GM12872 (cell line): ENCODE data around the gene KRT82.

ENCODE experiments used
- CTCF ChIP-seq: IDR thresholded peaks from 3 replicates; pipeline ENCODE4 v1.5.1; 2011; ENCODE audit warnings: low read depth, mild to moderate bottlenecking, low read length, moderate library complexity; ENCODE audit not compliant: insufficient read depth

Gene KRT82

DNA sequence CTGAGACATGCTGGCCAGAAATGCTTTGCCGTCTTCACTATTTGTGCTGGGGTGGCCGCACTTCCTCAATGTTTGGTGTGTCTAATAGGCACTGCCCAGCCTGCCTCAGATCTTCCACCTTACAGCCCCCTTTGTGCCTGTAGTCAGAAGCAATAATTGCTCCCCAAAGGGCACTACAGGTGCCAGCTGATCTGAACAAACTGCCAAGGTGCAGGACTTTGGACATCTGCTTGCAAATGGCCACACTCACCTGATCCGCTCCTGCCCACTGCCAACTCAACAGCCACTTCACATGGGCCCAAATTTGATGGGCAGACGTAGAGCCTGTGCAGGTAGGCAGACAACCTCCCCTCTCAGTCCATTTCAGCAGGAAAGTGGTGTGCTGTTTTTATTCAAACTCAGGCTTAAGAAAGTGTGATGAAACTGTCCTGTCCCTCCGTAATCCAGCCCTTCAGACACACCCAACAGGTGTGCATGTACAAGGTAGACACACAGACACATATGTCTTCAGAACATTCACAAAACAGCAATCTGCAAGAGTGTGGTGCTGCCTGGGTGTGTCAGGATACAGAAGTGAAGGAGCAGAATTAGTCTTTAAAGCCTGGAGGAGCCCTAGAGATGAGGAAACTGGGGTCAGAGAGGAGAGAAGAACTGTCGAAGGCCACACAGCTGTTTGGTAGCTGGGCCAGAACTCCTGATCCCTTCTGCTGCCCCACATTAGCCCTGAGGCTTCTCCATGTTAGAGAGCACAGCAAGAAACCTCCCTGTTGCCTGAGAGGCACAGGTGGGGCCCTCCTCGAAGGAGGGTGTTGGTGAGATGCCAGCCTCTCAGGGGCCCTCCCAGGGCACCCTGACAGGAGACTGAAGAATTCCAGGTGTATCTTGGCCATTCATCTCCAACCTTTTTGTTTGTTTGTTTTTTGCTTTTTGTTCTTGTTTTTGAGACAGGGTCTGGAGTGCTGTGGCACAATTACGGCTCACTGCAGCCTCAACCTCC, 32.5 kb upstream of the KRT82 start:
- no peak for TF ChIP-seq CTCF

GRCh38 chr12:52437508-52437907, 31.4 kb upstream of the KRT82 start:
- no peak for TF ChIP-seq CTCF

GRCh38 chr12:52436828-52437474, 30.8 kb upstream of the KRT82 start:
- no peak for TF ChIP-seq CTCF

DNA sequence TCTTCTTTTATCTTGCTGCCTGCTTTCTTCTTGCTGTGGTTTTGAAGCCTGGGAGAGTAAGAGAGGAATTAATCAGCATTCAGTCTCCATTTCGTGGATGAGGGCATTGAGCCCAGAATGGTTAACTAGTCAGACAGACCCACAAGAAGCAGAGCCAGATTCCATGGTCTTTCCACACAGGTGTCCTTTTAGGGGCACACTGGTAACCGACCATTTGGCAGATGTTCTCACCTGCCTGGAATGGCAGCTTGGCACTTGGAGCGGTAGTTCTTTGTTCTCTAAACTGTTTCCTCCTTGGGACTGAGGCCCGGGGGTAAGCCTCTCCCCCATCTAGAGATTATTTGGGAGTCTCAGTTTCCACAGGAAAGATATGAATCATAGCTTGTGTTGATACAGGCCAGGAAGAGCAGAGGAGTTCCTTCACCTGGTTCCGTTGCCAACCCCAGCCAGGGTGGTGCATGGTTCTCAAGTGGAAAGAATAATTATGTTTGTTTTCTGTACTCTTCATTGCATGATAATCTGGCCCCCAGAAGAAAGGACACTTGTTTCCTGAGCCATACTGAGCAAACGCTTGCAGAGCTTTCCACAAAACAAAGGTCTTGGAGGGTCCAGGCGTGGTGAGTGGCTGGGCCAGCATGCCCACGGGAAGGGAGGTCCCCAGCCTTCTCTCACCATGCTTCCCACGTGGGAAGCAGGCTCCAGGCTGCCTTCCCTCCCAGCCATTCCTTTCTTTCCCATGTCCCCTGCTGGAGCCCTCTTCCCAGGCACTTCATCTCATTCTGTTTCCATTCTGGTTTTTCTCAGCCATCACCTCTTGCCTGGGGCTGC, 30.1 kb upstream of the KRT82 start:
- no peak for TF ChIP-seq CTCF

DNA sequence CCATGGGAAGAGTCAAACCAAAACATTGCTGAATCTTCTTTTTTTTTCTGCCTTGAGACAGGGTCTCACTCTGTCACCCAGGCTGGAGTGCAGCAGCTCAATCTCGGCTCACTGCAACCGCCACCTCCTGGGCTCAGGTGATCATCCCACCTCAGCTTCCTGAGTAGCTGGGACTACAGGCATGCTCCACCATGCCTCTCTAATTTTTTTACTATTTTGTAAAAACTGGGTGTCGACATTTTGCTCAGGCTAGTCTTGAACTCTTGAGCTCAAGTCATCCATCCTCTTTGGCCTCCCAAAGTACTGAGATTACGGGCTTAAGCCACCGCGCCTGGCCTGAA, 29.5 kb upstream of the KRT82 start:
- TF ChIP-seq CTCF = no peak

GRCh38 chr12:52434760-52435530, 28.8 kb upstream of the KRT82 start:
- TF ChIP-seq CTCF = no peak
